H1 (cell line): ENCODE measurements around the gene CTNNA3. TPM values are rescaled to one million over a fixed set of nuclear protein-coding genes. Genes with fewer than 3 reads are reported as not detected.

ENCODE experiments used
- POLR2A ChIP-seq, 2 experiments: IDR thresholded peaks; 1 replicate in 1 of 2; 2 replicates in 1 of 2; pipeline ENCODE4 v1.6.1; 2011; ENCODE audit warnings: low read depth in 2 of 2, low read length in 2 of 2, mild to moderate bottlenecking in 2 of 2; ENCODE audit errors: control extremely low read depth in 1 of 2
- SIN3A ChIP-seq, 2 experiments: IDR thresholded peaks in 1 of 2; conservative IDR thresholded peaks in 1 of 2; 2 replicates each; pipeline ENCODE4 v1.6.1; 2011 to 2012; ENCODE audit warnings: low read length in 2 of 2, improper control_type of control experiment in 1 of 2, low read depth in 1 of 2, mild to moderate bottlenecking in 1 of 2
- SP1 ChIP-seq: IDR thresholded peaks from 2 replicates; pipeline ENCODE4 v1.6.1; 2011; ENCODE audit warnings: low read depth, low read length
- SP2 ChIP-seq: IDR thresholded peaks from 2 replicates; pipeline ENCODE4 v1.6.1; 2012; ENCODE audit warnings: mild to moderate bottlenecking, low read length, inconsistent platforms
- polyA plus RNA-seq, 7 experiments: library from polyadenylated mRNA; depleted of rRNA in 3 of 7; stranded (reverse) in 5 of 7; unstranded in 2 of 7; fragments of >200 nt in 5 of 7; fragments of 200-250 nt in 2 of 7; gene quantifications; 1 replicate in 5 of 7; 2 replicates in 1 of 7; 4 replicates in 1 of 7; pipeline versions ENCODE4 v1.2.1 to v1.2.3, GENCODE V29; 2011 to 2013; ENCODE audit warnings: missing spikeins in 2 of 7, mixed read lengths in 2 of 7
- total RNA-seq: library from RNA; stranded (reverse); fragmentation: NEBNext Ultra II Directional; extraction: Animal tissue kit (Norgen Biotek cat#: 25700); gene quantifications from 2 replicates; pipeline ENCODE4 v1.2.1, GENCODE V29; 2021

CTNNA3 gene
- total and polyA plus RNA-seq, 2 of the 8 experiments (the other 6 are each of a cell fraction or from before 2014, with no cell fraction given): 1.3 to 1.5 TPM

DNA sequence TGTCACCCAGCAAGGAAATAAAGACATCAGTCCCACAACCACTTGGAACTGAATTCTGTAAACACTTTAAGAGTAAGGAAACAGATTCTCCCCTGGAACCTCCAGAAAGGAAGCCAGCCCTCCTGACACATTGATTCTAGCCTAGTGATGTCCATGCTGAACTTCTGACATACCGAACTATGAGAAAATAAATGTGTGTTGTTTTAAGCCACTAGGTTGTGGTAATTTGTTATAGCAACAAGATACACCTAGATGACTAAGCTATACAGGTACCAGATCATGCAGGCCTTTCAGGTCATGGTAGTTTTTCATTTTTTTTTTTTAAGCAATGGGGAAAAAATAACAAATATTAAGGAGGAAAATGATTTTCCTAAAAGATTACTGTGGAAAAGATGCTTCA is 807.8 kb downstream of the CTNNA3 start (continued):
- TF ChIP-seq SP1 (no peak), POLR2A (IDR thresholded peaks at IDR 0.05; ENCODE audit: control extremely low read depth in 1 of 2, low read depth in 2 of 2, low read length in 2 of 2) (no peak), SP2 (no peak), SIN3A (conservative IDR thresholded peaks at IDR 0.05 in 1 of 2, IDR thresholded peaks at IDR 0.05 in 1 of 2; ENCODE audit: low read depth in 1 of 2, low read length in 2 of 2) (no peak)
